ENCODE data around the gene NDEL1.
"Not testable (repeated sequence)": the region's sequence is repeated elsewhere in the genome, so short reads cannot be mapped to it uniquely, and the experiment has no call there.

The NDEL1 gene

GRCh38 chr17:8435245-8436168, at the start of gene NDEL1:
Gene NDEL1, plus strand, starts transcription at chr17:8435884. Its CDS starts 8,388 bp downstream, at chr17:8444272.
- in situ Hi-C loops (cut with HindIII; ENCODE audit: low sequenced_read_pairs), result no loop called here

GRCh38 chr17:8386841-8387240, 48.8 kb upstream of the NDEL1 start:
- in situ Hi-C loops (cut with HindIII; ENCODE audit: low sequenced_read_pairs), result no loop called here

- in situ Hi-C loops (cut with HindIII; ENCODE audit: low sequenced_read_pairs), result no loop called here
Measured at GRCh38 chr17:8387914-8388651, 47.6 kb upstream of the NDEL1 start.

GRCh38 chr17:8391711-8392110, 44.0 kb upstream of the NDEL1 start:
- in situ Hi-C loops (cut with HindIII; ENCODE audit: low sequenced_read_pairs), result no loop called here

- in situ Hi-C loops (cut with HindIII; ENCODE audit: low sequenced_read_pairs), result no loop called here
Measured at GRCh38 chr17:8392274-8392673, 43.4 kb upstream of the NDEL1 start.

- in situ Hi-C loops (cut with HindIII; ENCODE audit: low sequenced_read_pairs), result no loop called here
Measured at GRCh38 chr17:8392674-8393469, 42.8 kb upstream of the NDEL1 start.

GRCh38 chr17:8393470-8394231, 42.0 kb upstream of the NDEL1 start:
- in situ Hi-C loops (cut with HindIII; ENCODE audit: low sequenced_read_pairs), result no loop called here

- in situ Hi-C loops (cut with HindIII; ENCODE audit: low sequenced_read_pairs), result not testable (repeated sequence)
Measured at GRCh38 chr17:8394497-8394896, 41.2 kb upstream of the NDEL1 start.

GRCh38 chr17:8397636-8398035, 38.0 kb upstream of the NDEL1 start, which contains the start of gene RNF222:
Gene RNF222, minus strand, starts transcription at chr17:8397827. Its CDS starts 4,366 bp downstream, at chr17:8393461.
- in situ Hi-C loops (cut with HindIII; ENCODE audit: low sequenced_read_pairs), result no loop called here

GRCh38 chr17:8398980-8399379, 36.7 kb upstream of the NDEL1 start:
- in situ Hi-C loops (cut with HindIII; ENCODE audit: low sequenced_read_pairs), result no loop called here

GRCh38 chr17:8401107-8401506, 34.6 kb upstream of the NDEL1 start:
- in situ Hi-C loops (cut with HindIII; ENCODE audit: low sequenced_read_pairs), result no loop called here

GRCh38 chr17:8402921-8403536, 32.7 kb upstream of the NDEL1 start:
- in situ Hi-C loops (cut with HindIII; ENCODE audit: low sequenced_read_pairs), result no loop called here

GRCh38 chr17:8405499-8406016, 30.1 kb upstream of the NDEL1 start:
- in situ Hi-C loops (cut with HindIII; ENCODE audit: low sequenced_read_pairs), result no loop called here

- in situ Hi-C loops (cut with HindIII; ENCODE audit: low sequenced_read_pairs), result no loop called here
Measured at GRCh38 chr17:8406174-8406573, 29.5 kb upstream of the NDEL1 start.

- in situ Hi-C loops (cut with HindIII; ENCODE audit: low sequenced_read_pairs), result no loop called here
Measured at GRCh38 chr17:8408371-8408770, 27.3 kb upstream of the NDEL1 start.

- in situ Hi-C loops (cut with HindIII; ENCODE audit: low sequenced_read_pairs), result no loop called here
Measured at GRCh38 chr17:8409966-8410882, 25.5 kb upstream of the NDEL1 start.

GRCh38 chr17:8410883-8411238, 24.8 kb upstream of the NDEL1 start:
- in situ Hi-C loops (cut with HindIII; ENCODE audit: low sequenced_read_pairs), result no loop called here

GRCh38 chr17:8412089-8412488, 23.6 kb upstream of the NDEL1 start:
- in situ Hi-C loops (cut with HindIII; ENCODE audit: low sequenced_read_pairs), result no loop called here

GRCh38 chr17:8413328-8413727, 22.4 kb upstream of the NDEL1 start:
- in situ Hi-C loops (cut with HindIII; ENCODE audit: low sequenced_read_pairs), result no loop called here
